MCF 10A (cell line): Measurements from ENCODE around the gene CA10. TPM values are rescaled to one million over a fixed set of nuclear protein-coding genes. Genes with fewer than 3 reads are reported as not detected.

Source experiments
- BruUV-seq: library from RNA; stranded (reverse); fragments of 400-500 nt; replicated peaks from 2 replicates; lab custom pipeline; 2021; lab: Mats Ljungman, UMichigan
- CTCF ChIA-PET: fragments of 300-600 bp; sonication (Branson Sonifier 250); formaldehyde crosslinking; extraction: SDS; loops from one replicate; lab custom pipeline; 2021; ENCODE audit warnings: antibody characterized with exemption, inconsistent platforms; lab: Yijun Ruan, JAX
- POLR2A ChIA-PET: fragments of 300-600, 350-650 bp; sonication (Branson Sonifier 250); formaldehyde crosslinking; extraction: SDS; loops from one replicate; lab custom pipeline; 2020; ENCODE audit warnings: antibody characterized with exemption, inconsistent platforms; lab: Yijun Ruan, JAX
- DNase-seq: peaks from one replicate; pipeline ENCODE4 v3.0.0-alpha.2; 2018; ENCODE audit not compliant: unreplicated experiment
- H3K27ac Mint-ChIP-seq: one replicate; pipeline ENCODE4 v1.8.0; 2022; ENCODE audit warnings: mild to moderate bottlenecking, low read depth, mixed read lengths; ENCODE audit not compliant: unreplicated experiment
- H3K27me3 Mint-ChIP-seq: one replicate; pipeline ENCODE4 v1.8.0; 2022; ENCODE audit warnings: mixed read lengths; ENCODE audit not compliant: insufficient read depth, unreplicated experiment
- H3K36me3 Mint-ChIP-seq: one replicate; pipeline ENCODE4 v1.8.0; 2022; ENCODE audit warnings: mild to moderate bottlenecking, moderate library complexity, mixed read lengths; ENCODE audit not compliant: insufficient read depth, unreplicated experiment
- H3K4me1 Mint-ChIP-seq: one replicate; pipeline ENCODE4 v1.8.0; 2022; ENCODE audit warnings: mixed read lengths; ENCODE audit not compliant: insufficient read depth, unreplicated experiment
- H3K4me3 Mint-ChIP-seq: one replicate; pipeline ENCODE4 v1.8.0; 2022; ENCODE audit warnings: mild to moderate bottlenecking, moderate library complexity, mixed read lengths; ENCODE audit not compliant: unreplicated experiment
- H3K9me3 Mint-ChIP-seq: one replicate; pipeline ENCODE4 v1.8.0; 2022; ENCODE audit warnings: mixed read lengths; ENCODE audit not compliant: unreplicated experiment
- intact Hi-C: fragments of 100-400 bp; cut with micrococcal nuclease; formaldehyde crosslinking; loops from 2 replicates; pipeline ENCODE4 v1.14.1; 2022
- total RNA-seq: library from RNA; stranded (reverse); gene quantifications from 2 replicates; pipeline ENCODE4 v1.2.3, GENCODE V29; 2022
- TF ChIP-seq, protein P1 (sequence below): fragments of 200-600 bp; IDR thresholded peaks from one replicate; pipeline ENCODE4 v1.8.0; 2022; ENCODE audit warnings: antibody characterized with exemption, mild to moderate bottlenecking; ENCODE audit not compliant: unreplicated experiment

Gene CA10
- total RNA-seq, 1 experiment from 2014 or later, result not detected

- Mint-ChIP-seq H3K27ac (no peak overlapping the region), H3K27me3 (no peaks in the 10 kb centered on the region), H3K4me3 (no peak overlapping the region), H3K9me3 (no peaks in the 10 kb centered on the region), H3K36me3 (no peaks in the 10 kb centered on the region), H3K4me1 (no peaks in the 10 kb centered on the region)
- intact Hi-C loops, result no loop called here
- no peak for DNase-seq
- ChIA-PET CTCF (interaction anchor here (0.6 to 1.8 kb wide), 3 partner anchors 242 to 1171 kb away, joined by 3 to 6 read pairs (median 3); no protein-coding TSS in a partner anchor), POLR2A (no interaction called here)
- TF ChIP-seq, protein P1, sequence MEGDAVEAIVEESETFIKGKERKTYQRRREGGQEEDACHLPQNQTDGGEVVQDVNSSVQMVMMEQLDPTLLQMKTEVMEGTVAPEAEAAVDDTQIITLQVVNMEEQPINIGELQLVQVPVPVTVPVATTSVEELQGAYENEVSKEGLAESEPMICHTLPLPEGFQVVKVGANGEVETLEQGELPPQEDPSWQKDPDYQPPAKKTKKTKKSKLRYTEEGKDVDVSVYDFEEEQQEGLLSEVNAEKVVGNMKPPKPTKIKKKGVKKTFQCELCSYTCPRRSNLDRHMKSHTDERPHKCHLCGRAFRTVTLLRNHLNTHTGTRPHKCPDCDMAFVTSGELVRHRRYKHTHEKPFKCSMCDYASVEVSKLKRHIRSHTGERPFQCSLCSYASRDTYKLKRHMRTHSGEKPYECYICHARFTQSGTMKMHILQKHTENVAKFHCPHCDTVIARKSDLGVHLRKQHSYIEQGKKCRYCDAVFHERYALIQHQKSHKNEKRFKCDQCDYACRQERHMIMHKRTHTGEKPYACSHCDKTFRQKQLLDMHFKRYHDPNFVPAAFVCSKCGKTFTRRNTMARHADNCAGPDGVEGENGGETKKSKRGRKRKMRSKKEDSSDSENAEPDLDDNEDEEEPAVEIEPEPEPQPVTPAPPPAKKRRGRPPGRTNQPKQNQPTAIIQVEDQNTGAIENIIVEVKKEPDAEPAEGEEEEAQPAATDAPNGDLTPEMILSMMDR, result no peak
- BruUV-seq, result no TSS peak
Measured at GRCh38 chr17:51827140-51827539, 331.4 kb downstream of the CA10 start.

DNA sequence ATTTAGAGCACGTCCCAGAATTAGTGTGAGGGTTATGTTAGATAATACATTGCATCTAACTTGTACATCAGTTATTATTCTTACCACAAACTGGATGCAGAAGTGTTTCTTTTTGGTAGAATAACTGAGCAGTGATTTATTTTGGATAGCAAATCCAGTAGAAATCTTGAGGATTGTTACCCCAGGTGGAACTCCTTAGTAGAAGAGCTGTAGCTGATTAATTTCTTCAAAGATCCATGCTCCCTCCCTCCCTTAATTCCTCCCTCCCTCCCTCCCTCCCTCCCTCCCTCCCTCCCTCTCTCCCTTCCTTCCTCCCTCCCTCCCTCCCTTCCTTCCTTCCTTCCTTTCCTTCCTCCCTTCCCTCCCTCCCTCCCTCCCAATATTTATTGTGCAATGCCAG is 337.7 kb downstream of the CA10 start:
- H3K36me3 Mint-ChIP-seq, result no peaks in the 10 kb centered on the region
- no peak for DNase-seq
- no peak overlapping the region for H3K4me3 Mint-ChIP-seq
- H3K9me3 Mint-ChIP-seq, result no peaks in the 10 kb centered on the region
- H3K4me1 Mint-ChIP-seq, result no peaks in the 10 kb centered on the region
- CTCF ChIA-PET, result interaction anchor here (1.0 kb wide), 1 partner anchor 12 kb away, joined by 3 read pairs; no protein-coding TSS in a partner anchor
- TF ChIP-seq, protein P1, result no peak
- intact Hi-C loops, result no loop called here
- H3K27ac Mint-ChIP-seq, result no peak overlapping the region
- POLR2A ChIA-PET, result no interaction called here
- no TSS peak for BruUV-seq
- H3K27me3 Mint-ChIP-seq, result no peaks in the 10 kb centered on the region

DNA sequence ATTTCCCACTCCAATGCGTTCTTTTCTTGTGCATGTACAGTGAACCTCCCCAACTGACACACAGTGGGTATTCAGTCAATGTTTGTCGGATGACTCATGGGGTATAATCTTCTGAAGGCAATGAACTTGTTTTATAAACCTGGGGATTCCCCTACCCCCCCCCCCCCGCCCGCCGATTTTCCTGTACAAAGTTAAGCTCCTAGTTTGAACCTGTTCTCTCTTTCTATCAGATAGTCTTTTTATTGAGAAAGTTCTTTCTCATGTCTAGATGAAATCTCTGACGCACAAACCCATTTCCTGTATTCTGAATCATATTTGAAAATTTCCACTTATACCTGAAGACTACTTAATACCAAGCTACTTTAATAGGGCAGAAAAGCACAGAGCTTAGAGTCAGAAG is 338.3 kb downstream of the CA10 start:
- DNase-seq, result peak; percentile 65
- no peaks in the 10 kb centered on the region for H3K4me1 Mint-ChIP-seq
- H3K36me3 Mint-ChIP-seq, result no peaks in the 10 kb centered on the region
- H3K27ac Mint-ChIP-seq, result no peak overlapping the region
- H3K4me3 Mint-ChIP-seq, result no peak overlapping the region
- BruUV-seq, result no TSS peak
- intact Hi-C loops, result no loop called here
- POLR2A ChIA-PET, result no interaction called here
- H3K9me3 Mint-ChIP-seq, result no peaks in the 10 kb centered on the region
- H3K27me3 Mint-ChIP-seq, result no peaks in the 10 kb centered on the region
- CTCF ChIA-PET, result interaction anchor here (1.0 kb wide), 1 partner anchor 12 kb away, joined by 3 read pairs; no protein-coding TSS in a partner anchor
- TF ChIP-seq, protein P1, result no peak

DNA sequence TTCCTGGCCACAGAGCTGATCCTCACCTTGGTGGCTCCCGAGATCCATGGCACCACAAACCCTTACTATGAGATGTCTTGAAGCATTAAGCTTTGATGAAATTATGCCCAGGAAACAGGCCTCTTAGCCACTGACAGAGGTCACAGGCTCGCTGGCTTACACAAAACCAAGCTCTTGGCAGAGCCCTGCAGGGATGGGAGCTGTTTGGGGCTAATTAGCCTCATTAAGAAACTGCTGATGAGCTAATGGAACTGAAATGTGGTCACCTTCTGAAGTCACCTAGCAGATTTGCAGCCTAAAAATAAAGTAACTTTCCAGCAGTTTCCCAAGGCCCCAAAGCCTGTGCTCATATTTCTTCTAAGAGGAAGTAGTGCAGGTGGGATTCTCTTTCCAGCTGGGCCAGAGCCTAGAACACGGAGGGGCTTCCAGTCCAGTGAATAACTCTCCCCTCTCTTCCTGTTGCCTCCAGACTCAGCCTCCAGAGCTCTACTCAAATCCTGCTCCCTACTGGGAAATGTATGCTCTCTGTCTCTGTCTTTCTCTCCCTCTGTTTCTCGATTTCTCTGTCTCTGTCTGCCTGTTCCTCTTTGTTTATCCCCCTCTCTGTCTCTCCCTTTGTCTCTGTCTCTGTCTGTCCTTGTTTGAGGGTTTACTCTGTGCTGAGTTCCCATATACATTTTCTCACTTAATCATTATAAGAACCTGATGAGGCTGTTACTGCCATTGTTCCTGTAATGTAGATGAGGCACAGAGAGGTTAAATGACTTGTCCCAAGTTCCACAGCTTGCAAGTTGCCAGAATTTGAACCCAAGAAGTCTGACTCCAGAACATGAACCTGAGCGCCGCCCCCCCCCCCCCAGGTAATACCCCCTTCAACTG is 338.9 kb downstream of the CA10 start:
- POLR2A ChIA-PET, result interaction anchor here (0.6 kb wide), 1 partner anchor 225 kb away, joined by 3 read pairs; no protein-coding TSS in a partner anchor
- no TSS peak for BruUV-seq
- no peak overlapping the region for H3K27ac Mint-ChIP-seq
- TF ChIP-seq, protein P1, result no peak
- H3K27me3 Mint-ChIP-seq, result no peaks in the 10 kb centered on the region
- H3K4me1 Mint-ChIP-seq, result no peaks in the 10 kb centered on the region
- H3K4me3 Mint-ChIP-seq, result no peak overlapping the region
- CTCF ChIA-PET, result interaction anchor here (0.6 to 1.7 kb wide), 3 partner anchors 55 to 358 kb away, joined by 3 to 4 read pairs (median 3); no protein-coding TSS in a partner anchor
- DNase-seq, result no peak
- no peaks in the 10 kb centered on the region for H3K9me3 Mint-ChIP-seq
- intact Hi-C loops, result no loop called here
- no peaks in the 10 kb centered on the region for H3K36me3 Mint-ChIP-seq
